ENCODE data around the gene CWC27.

The CWC27 gene

GRCh38 chr5:64835266-64835665, 66.5 kb downstream of the CWC27 start:
- H3K4me3 ChIP-seq (ENCODE audit: low read depth, low read length), result no peak overlapping the region
- no peak for DNase-seq (ENCODE audit: low read depth)
- TF ChIP-seq CTCF (IDR thresholded peaks at IDR 0.05; ENCODE audit: insufficient read depth, low read depth, low read length, missing control alignments), result no peak

- DNase-seq (ENCODE audit: low read depth), result no peak
- TF ChIP-seq CTCF (IDR thresholded peaks at IDR 0.05; ENCODE audit: insufficient read depth, low read depth, low read length, missing control alignments), result no peak
- H3K4me3 ChIP-seq (ENCODE audit: low read depth, low read length), result no peak overlapping the region
Measured at GRCh38 chr5:64836190-64836755, 67.5 kb downstream of the CWC27 start.

- no peak for TF ChIP-seq CTCF (IDR thresholded peaks at IDR 0.05; ENCODE audit: insufficient read depth, low read depth, low read length, missing control alignments)
- DNase-seq (ENCODE audit: low read depth), result no peak
- H3K4me3 ChIP-seq (ENCODE audit: low read depth, low read length), result no peak overlapping the region
Measured at GRCh38 chr5:64836786-64837185, 68.1 kb downstream of the CWC27 start.

- no peak for DNase-seq (ENCODE audit: low read depth)
- TF ChIP-seq CTCF (IDR thresholded peaks at IDR 0.05; ENCODE audit: insufficient read depth, low read depth, low read length, missing control alignments), result no peak
- H3K4me3 ChIP-seq (ENCODE audit: low read depth, low read length), result no peak overlapping the region
Measured at GRCh38 chr5:64838376-64838775, 69.6 kb downstream of the CWC27 start.

GRCh38 chr5:64838803-64839202, 70.1 kb downstream of the CWC27 start:
- no peak for DNase-seq (ENCODE audit: low read depth)
- H3K4me3 ChIP-seq (ENCODE audit: low read depth, low read length), result no peak overlapping the region

GRCh38 chr5:64839936-64840335, 71.2 kb downstream of the CWC27 start:
- no peak overlapping the region for H3K4me3 ChIP-seq (ENCODE audit: low read depth, low read length)
- TF ChIP-seq CTCF (IDR thresholded peaks at IDR 0.05; ENCODE audit: insufficient read depth, low read depth, low read length, missing control alignments), result no peak
- DNase-seq (ENCODE audit: low read depth), result no peak

More at GRCh38 chr5:64838803-64839202, 70.1 kb downstream of the CWC27 start:
- TF ChIP-seq CTCF (IDR thresholded peaks at IDR 0.05; ENCODE audit: insufficient read depth, low read depth, low read length, missing control alignments), result no peak

- H3K4me3 ChIP-seq (ENCODE audit: low read depth, low read length), result no peak overlapping the region
- no peak for TF ChIP-seq CTCF (IDR thresholded peaks at IDR 0.05; ENCODE audit: insufficient read depth, low read depth, low read length, missing control alignments)
- no peak for DNase-seq (ENCODE audit: low read depth)
Measured at GRCh38 chr5:64840958-64841357, 72.2 kb downstream of the CWC27 start.

Data from GM12865 (cell line).